Erythroblast (primary cell): ENCODE results near the gene SNX5.

Experiments
- GATA1 ChIP-seq: IDR thresholded peaks from 2 replicates; pipeline ENCODE4 v1.6.1; 2011; ENCODE audit warnings: low read depth, mild to moderate bottlenecking, control low read depth, low read length, moderate library complexity
- POLR2A ChIP-seq: IDR thresholded peaks from 2 replicates; pipeline ENCODE4 v1.6.1; 2011; ENCODE audit warnings: mild to moderate bottlenecking, low read length

DNA sequence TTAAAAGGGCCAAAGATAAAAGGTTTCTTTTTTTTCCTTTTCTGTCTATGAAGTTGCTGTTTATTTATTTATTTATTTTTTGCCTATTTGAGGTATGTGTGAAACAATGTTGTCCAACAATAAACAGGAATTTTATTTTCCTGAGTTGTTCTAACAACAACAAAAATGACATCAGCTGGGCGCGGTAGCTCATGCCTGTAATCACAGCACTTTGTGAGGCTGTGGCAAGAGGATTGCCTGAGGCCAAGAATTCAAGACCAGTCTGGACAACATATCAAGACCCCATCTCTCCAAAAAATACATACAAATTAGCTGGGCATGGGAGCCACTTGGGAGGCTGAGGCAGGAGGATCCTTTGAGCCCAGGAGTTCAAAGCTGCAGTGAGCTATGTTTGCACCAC is 44.3 kb upstream of the SNX5 start:
- TF ChIP-seq POLR2A (no peak), GATA1 (no peak)
